Measurements from ENCODE around the gene JMY. TPM values are rescaled to one million over a fixed set of nuclear protein-coding genes. Genes with fewer than 3 reads are reported as not detected.

JMY gene
- total and polyA plus RNA-seq, 2 donors from 2014 or later, result 3.8 to 17.5 TPM

DNA sequence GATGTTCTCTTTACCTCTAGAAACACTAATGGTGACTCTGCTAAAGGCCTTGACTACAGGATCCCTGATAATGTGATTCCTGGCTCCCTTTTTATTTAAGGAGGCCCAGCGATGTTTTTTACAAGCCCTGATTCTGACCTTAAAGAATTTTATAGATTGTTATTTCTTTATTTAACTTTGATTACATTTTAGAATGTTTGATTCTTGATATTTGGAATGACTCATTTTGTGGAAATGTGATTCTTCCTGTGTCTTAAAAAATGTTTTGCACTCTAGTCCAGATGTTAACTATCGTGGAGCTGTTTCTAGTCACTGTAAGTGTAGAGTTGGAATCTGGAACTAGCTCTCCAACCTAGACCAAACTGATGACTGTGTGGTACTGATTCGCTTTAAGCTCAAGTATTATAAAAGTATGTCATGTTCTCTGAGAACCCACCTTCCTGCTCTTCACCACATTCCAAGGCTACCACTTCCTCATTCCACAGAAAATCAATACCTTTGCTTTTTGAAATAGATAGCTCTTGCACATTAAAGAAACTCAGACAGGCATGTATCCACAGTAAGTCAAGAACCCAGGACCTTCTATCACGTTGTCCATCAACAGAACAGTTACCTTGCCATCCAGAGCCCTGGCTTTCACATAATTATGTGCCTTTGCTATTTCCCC, 65.2 kb downstream of the JMY start:
- TF ChIP-seq, protein P1, sequence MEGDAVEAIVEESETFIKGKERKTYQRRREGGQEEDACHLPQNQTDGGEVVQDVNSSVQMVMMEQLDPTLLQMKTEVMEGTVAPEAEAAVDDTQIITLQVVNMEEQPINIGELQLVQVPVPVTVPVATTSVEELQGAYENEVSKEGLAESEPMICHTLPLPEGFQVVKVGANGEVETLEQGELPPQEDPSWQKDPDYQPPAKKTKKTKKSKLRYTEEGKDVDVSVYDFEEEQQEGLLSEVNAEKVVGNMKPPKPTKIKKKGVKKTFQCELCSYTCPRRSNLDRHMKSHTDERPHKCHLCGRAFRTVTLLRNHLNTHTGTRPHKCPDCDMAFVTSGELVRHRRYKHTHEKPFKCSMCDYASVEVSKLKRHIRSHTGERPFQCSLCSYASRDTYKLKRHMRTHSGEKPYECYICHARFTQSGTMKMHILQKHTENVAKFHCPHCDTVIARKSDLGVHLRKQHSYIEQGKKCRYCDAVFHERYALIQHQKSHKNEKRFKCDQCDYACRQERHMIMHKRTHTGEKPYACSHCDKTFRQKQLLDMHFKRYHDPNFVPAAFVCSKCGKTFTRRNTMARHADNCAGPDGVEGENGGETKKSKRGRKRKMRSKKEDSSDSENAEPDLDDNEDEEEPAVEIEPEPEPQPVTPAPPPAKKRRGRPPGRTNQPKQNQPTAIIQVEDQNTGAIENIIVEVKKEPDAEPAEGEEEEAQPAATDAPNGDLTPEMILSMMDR (IDR thresholded peaks at IDR 0.05; ENCODE audit: borderline replicate concordance, extremely low read depth, insufficient read depth), result no peak
- FAIRE-seq (no peak), DNase-seq (no peak)
- Histone ChIP-seq H3K27me3 (ENCODE audit: control insufficient read depth, insufficient read depth, low read length) (no peaks in the 10 kb centered on the region), H3K9me3 (ENCODE audit: control insufficient read depth in 2 of 3, insufficient read depth in 1 of 3, low read length in 3 of 3) (no peaks in the 10 kb centered on the region), H3K4me3 (ENCODE audit: low read length in 3 of 3) (no peak overlapping the region), H3K4me1 (ENCODE audit: control insufficient read depth in 2 of 3, insufficient read depth in 2 of 3, low read depth in 1 of 3, low read length in 3 of 3) (no peaks in the 10 kb centered on the region), H3K27ac (ENCODE audit: low read depth in 2 of 2, low read length in 2 of 2) (no peak overlapping the region), H3K9ac (ENCODE audit: low read length in 3 of 3) (no peak overlapping the region), H3K36me3 (ENCODE audit: control insufficient read depth in 2 of 3, insufficient read depth in 3 of 3, low read length in 3 of 3) (peaks cover 4 to 26% (median 24%) of the 10 kb centered on the region in 3 donors)
- intact Hi-C loops (cut with DNase I), result no loop called here

DNA sequence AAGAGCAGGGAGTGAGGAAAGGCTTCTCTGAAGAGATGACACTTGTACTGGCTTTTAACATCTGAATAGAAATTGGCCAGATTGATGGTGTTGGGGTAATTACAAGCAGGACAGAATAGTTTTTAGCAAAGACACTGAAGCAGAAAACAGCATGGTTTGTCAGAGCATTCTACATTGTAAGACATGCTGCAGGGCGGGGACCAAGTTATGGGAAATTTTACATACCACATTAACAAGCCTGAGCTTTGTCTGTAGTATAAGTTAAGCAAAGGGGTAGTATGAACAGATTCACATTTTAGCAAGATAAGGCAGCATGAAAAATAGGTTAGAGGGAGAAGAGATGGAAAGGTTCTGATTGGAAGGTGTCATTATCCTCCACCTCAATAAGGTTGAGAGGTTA, 66.5 kb downstream of the JMY start:
- TF ChIP-seq, protein P1 (IDR thresholded peaks at IDR 0.05; ENCODE audit: borderline replicate concordance, extremely low read depth, insufficient read depth), result no peak
- Histone ChIP-seq H3K4me3 (ENCODE audit: low read length in 3 of 3) (no peak overlapping the region), H3K36me3 (ENCODE audit: control insufficient read depth in 2 of 3, insufficient read depth in 3 of 3, low read length in 3 of 3) (peaks cover 2 to 31% (median 30%) of the 10 kb centered on the region in 3 donors), H3K4me1 (ENCODE audit: control insufficient read depth in 2 of 3, insufficient read depth in 2 of 3, low read depth in 1 of 3, low read length in 3 of 3) (no peaks in the 10 kb centered on the region), H3K9ac (ENCODE audit: low read length in 3 of 3) (no peak overlapping the region), H3K27me3 (ENCODE audit: control insufficient read depth, insufficient read depth, low read length) (no peaks in the 10 kb centered on the region), H3K9me3 (ENCODE audit: control insufficient read depth in 2 of 3, insufficient read depth in 1 of 3, low read length in 3 of 3) (no peaks in the 10 kb centered on the region), H3K27ac (ENCODE audit: low read depth in 2 of 2, low read length in 2 of 2) (no peak overlapping the region)
- intact Hi-C loops (cut with DNase I), result no loop called here
- DNase-seq (no peak), FAIRE-seq (no peak)

- H3K4me1 ChIP-seq (ENCODE audit: control insufficient read depth in 2 of 3, insufficient read depth in 2 of 3, low read depth in 1 of 3, low read length in 3 of 3), result no peaks in the 10 kb centered on the region
- no peaks in the 10 kb centered on the region for H3K9me3 ChIP-seq (ENCODE audit: control insufficient read depth in 2 of 3, insufficient read depth in 1 of 3, low read length in 3 of 3)
- H3K27ac ChIP-seq (ENCODE audit: low read depth in 2 of 2, low read length in 2 of 2), result no peak overlapping the region
- DNase-seq (no peak), FAIRE-seq (no peak)
- H3K9ac ChIP-seq (ENCODE audit: low read length in 3 of 3), result no peak overlapping the region
- no peak overlapping the region for H3K4me3 ChIP-seq (ENCODE audit: low read length in 3 of 3)
- intact Hi-C loops (cut with DNase I), result no loop called here
- no peaks in the 10 kb centered on the region for H3K27me3 ChIP-seq (ENCODE audit: control insufficient read depth, insufficient read depth, low read length)
- peaks cover 2 to 18% (median 15%) of the 10 kb centered on the region in 3 donors for H3K36me3 ChIP-seq (ENCODE audit: control insufficient read depth in 2 of 3, insufficient read depth in 3 of 3, low read length in 3 of 3)
- TF ChIP-seq, protein P1 (IDR thresholded peaks at IDR 0.05; ENCODE audit: borderline replicate concordance, extremely low read depth, insufficient read depth), result no peak
Measured at GRCh38 chr5:79305706-79306105, 69.8 kb downstream of the JMY start.

Measured in kidney (tissue), 14 donors.